GM12878 (cell line): ENCODE results near the gene SAPCD2.

Source experiments
- BHLHE40 ChIP-seq, 2 experiments: fragments of 450-650 bp in 1 of 2; IDR thresholded peaks; 2 replicates each; pipeline ENCODE4 v1.6.1; 2011 to 2017; ENCODE audit warnings: low read depth in 2 of 2, borderline replicate concordance in 1 of 2, improper control_type of control experiment in 1 of 2, low read length in 1 of 2, mild to moderate bottlenecking in 1 of 2
- JUNB ChIP-seq: IDR thresholded peaks from 2 replicates; pipeline ENCODE4 v1.6.1; 2016; ENCODE audit warnings: antibody characterized with exemption, mild to moderate bottlenecking
- MYC ChIP-seq: IDR thresholded peaks from 2 replicates; pipeline ENCODE4 v1.6.1; 2011; ENCODE audit warnings: mild to moderate bottlenecking, low read length, moderate library complexity, inconsistent platforms; ENCODE audit not compliant: insufficient read depth, insufficient replicate concordance, insufficient read length, severe bottlenecking
- SP1 ChIP-seq: IDR thresholded peaks from one replicate; pipeline ENCODE4 v1.6.1; 2011; ENCODE audit warnings: low read depth, low read length
- TCF12 ChIP-seq: IDR thresholded peaks from 2 replicates; pipeline ENCODE4 v1.6.1; 2011; ENCODE audit warnings: low read depth, mild to moderate bottlenecking, low read length
- YY1 ChIP-seq: IDR thresholded peaks from 2 replicates; pipeline ENCODE4 v1.6.1; 2011; ENCODE audit warnings: low read depth, mild to moderate bottlenecking, low read length
- ZNF274 ChIP-seq: IDR thresholded peaks from one replicate; pipeline ENCODE4 v1.8.0; 2011; ENCODE audit not compliant: insufficient read length, insufficient read depth
- TF ChIP-seq, protein P1 (sequence below), 3 experiments: IDR thresholded peaks in 2 of 3; conservative IDR thresholded peaks in 1 of 3; 2 replicates each; pipeline ENCODE4 v1.5.1; 2011; ENCODE audit warnings: low read depth in 3 of 3, low read length in 3 of 3, mild to moderate bottlenecking in 3 of 3, control low read depth in 2 of 3, moderate library complexity in 2 of 3, inconsistent platforms in 1 of 3, mixed read lengths in 1 of 3; ENCODE audit not compliant: control insufficient read depth in 2 of 3, insufficient read depth in 1 of 3; ENCODE audit errors: extremely low read depth in 1 of 3

DNA sequence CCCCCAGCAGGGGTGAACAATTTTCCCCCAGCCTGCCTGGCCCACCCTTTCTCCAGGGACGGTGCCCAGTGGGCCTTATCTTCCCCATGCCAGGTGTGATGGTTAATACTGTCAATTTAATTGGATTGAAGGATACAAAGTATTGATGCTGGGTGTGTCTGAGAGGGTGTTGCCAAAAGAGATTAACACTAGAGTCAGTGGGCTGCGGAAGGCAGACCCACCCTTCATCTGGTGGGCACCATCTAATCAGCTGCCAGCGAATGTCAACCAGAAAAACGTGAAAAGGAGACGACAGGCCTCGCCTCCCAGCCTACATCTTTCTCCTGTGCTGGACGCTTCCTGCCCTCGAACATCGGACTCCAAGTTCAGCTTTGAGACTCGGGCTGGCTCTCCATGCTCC, 32.9 kb downstream of the SAPCD2 start:
- TF ChIP-seq, protein P1, sequence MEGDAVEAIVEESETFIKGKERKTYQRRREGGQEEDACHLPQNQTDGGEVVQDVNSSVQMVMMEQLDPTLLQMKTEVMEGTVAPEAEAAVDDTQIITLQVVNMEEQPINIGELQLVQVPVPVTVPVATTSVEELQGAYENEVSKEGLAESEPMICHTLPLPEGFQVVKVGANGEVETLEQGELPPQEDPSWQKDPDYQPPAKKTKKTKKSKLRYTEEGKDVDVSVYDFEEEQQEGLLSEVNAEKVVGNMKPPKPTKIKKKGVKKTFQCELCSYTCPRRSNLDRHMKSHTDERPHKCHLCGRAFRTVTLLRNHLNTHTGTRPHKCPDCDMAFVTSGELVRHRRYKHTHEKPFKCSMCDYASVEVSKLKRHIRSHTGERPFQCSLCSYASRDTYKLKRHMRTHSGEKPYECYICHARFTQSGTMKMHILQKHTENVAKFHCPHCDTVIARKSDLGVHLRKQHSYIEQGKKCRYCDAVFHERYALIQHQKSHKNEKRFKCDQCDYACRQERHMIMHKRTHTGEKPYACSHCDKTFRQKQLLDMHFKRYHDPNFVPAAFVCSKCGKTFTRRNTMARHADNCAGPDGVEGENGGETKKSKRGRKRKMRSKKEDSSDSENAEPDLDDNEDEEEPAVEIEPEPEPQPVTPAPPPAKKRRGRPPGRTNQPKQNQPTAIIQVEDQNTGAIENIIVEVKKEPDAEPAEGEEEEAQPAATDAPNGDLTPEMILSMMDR (IDR thresholded peaks at IDR 0.05 in 2 of 3, conservative IDR thresholded peaks at IDR 0.05 in 1 of 3; ENCODE audit: control insufficient read depth in 2 of 3, extremely low read depth in 1 of 3, insufficient read depth in 1 of 3, low read depth in 3 of 3, low read length in 3 of 3), result no peak
- TF ChIP-seq TCF12 (no peak), BHLHE40 (IDR thresholded peaks at IDR 0.05; ENCODE audit: borderline replicate concordance in 1 of 2, low read depth in 2 of 2, low read length in 1 of 2) (no peak), MYC (no peak), ZNF274 (no peak), YY1 (no peak), SP1 (no peak), JUNB (no peak)
